ENCODE data around the gene ANXA11.
A peak's percentile ranks its signal among the peaks of the same experiment; 100 is the strongest.

Gene ANXA11

GRCh38 chr10:80185578-80186299 lies 19.6 kb downstream of the ANXA11 start:
- Histone ChIP-seq H3K9me3 (ENCODE audit: control insufficient read depth, low read length) (no peaks in the 10 kb centered on the region), H3K27me3 (replicated peaks; ENCODE audit: control insufficient read depth, insufficient read depth, low read length) (no peaks in the 10 kb centered on the region), H3K9ac (ENCODE audit: low read length) (no peak overlapping the region), H3K4me1 (ENCODE audit: control insufficient read depth, insufficient read depth, low read length) (peaks cover 70% of the 10 kb centered on the region), H3K36me3 (ENCODE audit: control insufficient read depth, insufficient read depth, low read length, severe bottlenecking) (peaks cover 18% of the 10 kb centered on the region), H3K4me3 (ENCODE audit: low read length) (no peak overlapping the region)
- DNase-seq (ENCODE audit: low read depth), result no peak

GRCh38 chr10:80184291-80184690 lies 21.0 kb downstream of the ANXA11 start:
- no peak overlapping the region for H3K9ac ChIP-seq (ENCODE audit: low read length)
- peaks cover 70% of the 10 kb centered on the region for H3K4me1 ChIP-seq (ENCODE audit: control insufficient read depth, insufficient read depth, low read length)
- peaks cover 29% of the 10 kb centered on the region for H3K36me3 ChIP-seq (ENCODE audit: control insufficient read depth, insufficient read depth, low read length, severe bottlenecking)
- H3K4me3 ChIP-seq (ENCODE audit: low read length), result no peak overlapping the region
- H3K27me3 ChIP-seq (replicated peaks; ENCODE audit: control insufficient read depth, insufficient read depth, low read length), result no peaks in the 10 kb centered on the region
- no peaks in the 10 kb centered on the region for H3K9me3 ChIP-seq (ENCODE audit: control insufficient read depth, low read length)
- DNase-seq (ENCODE audit: low read depth), result no peak

GRCh38 chr10:80183436-80183835 lies 21.9 kb downstream of the ANXA11 start:
- Histone ChIP-seq H3K36me3 (ENCODE audit: control insufficient read depth, insufficient read depth, low read length, severe bottlenecking) (peaks cover 24% of the 10 kb centered on the region), H3K9ac (ENCODE audit: low read length) (no peak overlapping the region), H3K4me1 (ENCODE audit: control insufficient read depth, insufficient read depth, low read length) (peaks cover 70% of the 10 kb centered on the region), H3K4me3 (ENCODE audit: low read length) (no peak overlapping the region), H3K27me3 (replicated peaks; ENCODE audit: control insufficient read depth, insufficient read depth, low read length) (no peaks in the 10 kb centered on the region), H3K9me3 (ENCODE audit: control insufficient read depth, low read length) (no peaks in the 10 kb centered on the region)
- no peak for DNase-seq (ENCODE audit: low read depth)

GRCh38 chr10:80182986-80183385 lies 22.4 kb downstream of the ANXA11 start:
- H3K9me3 ChIP-seq (ENCODE audit: control insufficient read depth, low read length), result no peaks in the 10 kb centered on the region
- no peak overlapping the region for H3K9ac ChIP-seq (ENCODE audit: low read length)
- no peak overlapping the region for H3K4me3 ChIP-seq (ENCODE audit: low read length)
- no peaks in the 10 kb centered on the region for H3K27me3 ChIP-seq (replicated peaks; ENCODE audit: control insufficient read depth, insufficient read depth, low read length)
- H3K36me3 ChIP-seq (ENCODE audit: control insufficient read depth, insufficient read depth, low read length, severe bottlenecking), result peaks cover 24% of the 10 kb centered on the region
- peaks cover 70% of the 10 kb centered on the region for H3K4me1 ChIP-seq (ENCODE audit: control insufficient read depth, insufficient read depth, low read length)
- DNase-seq (ENCODE audit: low read depth), result no peak

- Histone ChIP-seq H3K9me3 (ENCODE audit: control insufficient read depth, low read length) (no peaks in the 10 kb centered on the region), H3K36me3 (ENCODE audit: control insufficient read depth, insufficient read depth, low read length, severe bottlenecking) (peaks cover 27% of the 10 kb centered on the region), H3K9ac (ENCODE audit: low read length) (peak overlapping the region; percentile 58), H3K4me3 (ENCODE audit: low read length) (peak overlapping the region; percentile 62), H3K27me3 (replicated peaks; ENCODE audit: control insufficient read depth, insufficient read depth, low read length) (no peaks in the 10 kb centered on the region), H3K4me1 (ENCODE audit: control insufficient read depth, insufficient read depth, low read length) (peaks cover 38% of the 10 kb centered on the region)
- peak; percentile 87 for DNase-seq (ENCODE audit: low read depth)
Observed at GRCh38 chr10:80177781-80178636, 27.3 kb downstream of the ANXA11 start.

GRCh38 chr10:80176526-80176925 lies 28.8 kb downstream of the ANXA11 start:
- no peak overlapping the region for H3K4me3 ChIP-seq (ENCODE audit: low read length)
- peaks cover 35% of the 10 kb centered on the region for H3K36me3 ChIP-seq (ENCODE audit: control insufficient read depth, insufficient read depth, low read length, severe bottlenecking)
- H3K27me3 ChIP-seq (replicated peaks; ENCODE audit: control insufficient read depth, insufficient read depth, low read length), result no peaks in the 10 kb centered on the region
- peaks cover 34% of the 10 kb centered on the region for H3K4me1 ChIP-seq (ENCODE audit: control insufficient read depth, insufficient read depth, low read length)
- no peak for DNase-seq (ENCODE audit: low read depth)
- no peak overlapping the region for H3K9ac ChIP-seq (ENCODE audit: low read length)
- no peaks in the 10 kb centered on the region for H3K9me3 ChIP-seq (ENCODE audit: control insufficient read depth, low read length)

GRCh38 chr10:80174641-80175395 lies 30.5 kb downstream of the ANXA11 start:
- Histone ChIP-seq H3K9me3 (ENCODE audit: control insufficient read depth, low read length) (no peaks in the 10 kb centered on the region), H3K9ac (ENCODE audit: low read length) (no peak overlapping the region), H3K4me3 (ENCODE audit: low read length) (no peak overlapping the region), H3K36me3 (ENCODE audit: control insufficient read depth, insufficient read depth, low read length, severe bottlenecking) (peaks cover 41% of the 10 kb centered on the region), H3K4me1 (ENCODE audit: control insufficient read depth, insufficient read depth, low read length) (peaks cover 34% of the 10 kb centered on the region), H3K27me3 (replicated peaks; ENCODE audit: control insufficient read depth, insufficient read depth, low read length) (no peaks in the 10 kb centered on the region)
- no peak for DNase-seq (ENCODE audit: low read depth)

- Histone ChIP-seq H3K36me3 (ENCODE audit: control insufficient read depth, insufficient read depth, low read length, severe bottlenecking) (peaks cover 42% of the 10 kb centered on the region), H3K27me3 (replicated peaks; ENCODE audit: control insufficient read depth, insufficient read depth, low read length) (no peaks in the 10 kb centered on the region), H3K9me3 (ENCODE audit: control insufficient read depth, low read length) (no peaks in the 10 kb centered on the region), H3K4me1 (ENCODE audit: control insufficient read depth, insufficient read depth, low read length) (peaks cover 28% of the 10 kb centered on the region), H3K4me3 (ENCODE audit: low read length) (no peak overlapping the region), H3K9ac (ENCODE audit: low read length) (no peak overlapping the region)
- DNase-seq (ENCODE audit: low read depth), result no peak
Observed at GRCh38 chr10:80173466-80173865, 31.9 kb downstream of the ANXA11 start.

- H3K9me3 ChIP-seq (ENCODE audit: control insufficient read depth, low read length), result no peaks in the 10 kb centered on the region
- H3K9ac ChIP-seq (ENCODE audit: low read length), result peak overlapping the region; percentile 13
- no peak overlapping the region for H3K4me3 ChIP-seq (ENCODE audit: low read length)
- no peaks in the 10 kb centered on the region for H3K27me3 ChIP-seq (replicated peaks; ENCODE audit: control insufficient read depth, insufficient read depth, low read length)
- DNase-seq (ENCODE audit: low read depth), result no peak
- peaks cover 28% of the 10 kb centered on the region for H3K4me1 ChIP-seq (ENCODE audit: control insufficient read depth, insufficient read depth, low read length)
- peaks cover 42% of the 10 kb centered on the region for H3K36me3 ChIP-seq (ENCODE audit: control insufficient read depth, insufficient read depth, low read length, severe bottlenecking)
Observed at GRCh38 chr10:80172896-80173295, 32.4 kb downstream of the ANXA11 start.

- DNase-seq (ENCODE audit: low read depth), result no peak
- no peaks in the 10 kb centered on the region for H3K27me3 ChIP-seq (replicated peaks; ENCODE audit: control insufficient read depth, insufficient read depth, low read length)
- H3K9me3 ChIP-seq (ENCODE audit: control insufficient read depth, low read length), result no peaks in the 10 kb centered on the region
- peaks cover 58% of the 10 kb centered on the region for H3K36me3 ChIP-seq (ENCODE audit: control insufficient read depth, insufficient read depth, low read length, severe bottlenecking)
- H3K4me3 ChIP-seq (ENCODE audit: low read length), result no peak overlapping the region
- no peak overlapping the region for H3K9ac ChIP-seq (ENCODE audit: low read length)
- peaks cover 36% of the 10 kb centered on the region for H3K4me1 ChIP-seq (ENCODE audit: control insufficient read depth, insufficient read depth, low read length)
Observed at GRCh38 chr10:80171248-80171660, 34.1 kb downstream of the ANXA11 start.

GRCh38 chr10:80170641-80171040 lies 34.7 kb downstream of the ANXA11 start:
- no peaks in the 10 kb centered on the region for H3K9me3 ChIP-seq (ENCODE audit: control insufficient read depth, low read length)
- H3K9ac ChIP-seq (ENCODE audit: low read length), result no peak overlapping the region
- no peaks in the 10 kb centered on the region for H3K27me3 ChIP-seq (replicated peaks; ENCODE audit: control insufficient read depth, insufficient read depth, low read length)
- DNase-seq (ENCODE audit: low read depth), result no peak
- H3K4me1 ChIP-seq (ENCODE audit: control insufficient read depth, insufficient read depth, low read length), result peaks cover 42% of the 10 kb centered on the region
- H3K4me3 ChIP-seq (ENCODE audit: low read length), result no peak overlapping the region
- H3K36me3 ChIP-seq (ENCODE audit: control insufficient read depth, insufficient read depth, low read length, severe bottlenecking), result peaks cover 62% of the 10 kb centered on the region
